GM13977 (cell line): ENCODE results near the gene THSD4.

ENCODE experiments used
- DNase-seq: peaks from one replicate; pipeline ENCODE4 v3.0.0; 2012; ENCODE audit warnings: low spot score
- in situ Hi-C: fragments of 300-500 bp; cut with MboI; formaldehyde crosslinking; loops from one replicate; pipeline ENCODE4 v1.12.0; 2022; ENCODE audit warnings: low sequenced_read_pairs, low pct_unique_long_range_greater_than_20kb, mixed read lengths, inconsistent platforms; ENCODE audit not compliant: unreplicated experiment
- TF ChIP-seq, protein P1 (sequence below): IDR thresholded peaks from 2 replicates; pipeline ENCODE4 v1.5.1; 2012; ENCODE audit warnings: mild to moderate bottlenecking, control low read depth; ENCODE audit not compliant: insufficient read depth; ENCODE audit errors: extremely low read depth, missing control alignments

THSD4 gene

DNA sequence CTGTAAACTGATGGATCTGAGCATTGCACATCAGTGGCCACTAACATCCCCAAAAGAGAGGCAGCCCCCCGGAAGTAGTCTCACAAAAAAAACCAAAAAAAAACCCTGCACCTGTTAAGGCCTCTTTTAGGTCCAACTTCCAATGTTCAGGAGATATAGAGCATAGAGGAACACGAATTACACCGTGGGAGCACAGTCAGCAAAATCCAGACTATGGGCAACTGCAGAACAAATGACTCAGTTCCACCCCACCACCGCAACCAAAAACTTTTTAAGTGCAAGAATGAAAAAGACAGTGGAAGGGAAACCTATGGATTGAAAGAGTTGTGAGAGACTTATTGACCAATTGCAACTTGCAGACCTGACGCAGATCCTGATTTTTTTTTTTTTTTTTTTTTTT lies 652.9 kb downstream of the THSD4 start:
- in situ Hi-C loops: no loop called here
- TF ChIP-seq, protein P1, sequence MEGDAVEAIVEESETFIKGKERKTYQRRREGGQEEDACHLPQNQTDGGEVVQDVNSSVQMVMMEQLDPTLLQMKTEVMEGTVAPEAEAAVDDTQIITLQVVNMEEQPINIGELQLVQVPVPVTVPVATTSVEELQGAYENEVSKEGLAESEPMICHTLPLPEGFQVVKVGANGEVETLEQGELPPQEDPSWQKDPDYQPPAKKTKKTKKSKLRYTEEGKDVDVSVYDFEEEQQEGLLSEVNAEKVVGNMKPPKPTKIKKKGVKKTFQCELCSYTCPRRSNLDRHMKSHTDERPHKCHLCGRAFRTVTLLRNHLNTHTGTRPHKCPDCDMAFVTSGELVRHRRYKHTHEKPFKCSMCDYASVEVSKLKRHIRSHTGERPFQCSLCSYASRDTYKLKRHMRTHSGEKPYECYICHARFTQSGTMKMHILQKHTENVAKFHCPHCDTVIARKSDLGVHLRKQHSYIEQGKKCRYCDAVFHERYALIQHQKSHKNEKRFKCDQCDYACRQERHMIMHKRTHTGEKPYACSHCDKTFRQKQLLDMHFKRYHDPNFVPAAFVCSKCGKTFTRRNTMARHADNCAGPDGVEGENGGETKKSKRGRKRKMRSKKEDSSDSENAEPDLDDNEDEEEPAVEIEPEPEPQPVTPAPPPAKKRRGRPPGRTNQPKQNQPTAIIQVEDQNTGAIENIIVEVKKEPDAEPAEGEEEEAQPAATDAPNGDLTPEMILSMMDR: no peak
- DNase-seq: no peak

DNA sequence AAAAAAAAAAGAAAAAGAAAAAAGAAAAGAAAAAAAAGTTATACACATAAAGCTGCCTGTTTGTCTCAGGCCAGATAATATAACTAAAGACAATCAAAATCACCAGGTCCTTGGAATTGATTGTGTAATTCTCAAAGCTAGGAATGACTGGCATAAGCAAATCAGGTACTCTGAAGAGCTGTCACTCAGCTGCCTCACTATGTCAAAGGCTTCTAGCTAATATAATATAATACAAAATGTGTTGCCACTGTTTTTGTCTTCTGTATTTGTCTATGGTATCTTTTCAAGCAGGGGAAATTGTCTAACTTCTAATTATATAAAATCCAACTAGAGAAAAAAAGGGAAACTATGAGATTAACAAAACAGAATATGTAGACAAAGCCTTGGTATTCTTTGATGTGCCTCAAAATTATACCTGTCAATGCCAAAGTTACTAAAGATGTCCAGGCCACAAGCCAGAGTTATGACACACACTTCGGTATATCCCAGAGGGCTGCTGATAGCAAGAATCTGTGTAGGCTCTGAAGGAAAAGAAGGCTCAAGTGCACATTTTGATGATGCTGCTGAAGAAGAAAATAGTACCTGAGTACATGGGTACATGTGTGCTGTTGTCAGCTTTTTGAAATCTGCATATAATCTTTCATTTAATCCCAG lies 658.1 kb downstream of the THSD4 start:
- TF ChIP-seq, protein P1: no peak
- no peak for DNase-seq
- in situ Hi-C loops: no loop called here

DNA sequence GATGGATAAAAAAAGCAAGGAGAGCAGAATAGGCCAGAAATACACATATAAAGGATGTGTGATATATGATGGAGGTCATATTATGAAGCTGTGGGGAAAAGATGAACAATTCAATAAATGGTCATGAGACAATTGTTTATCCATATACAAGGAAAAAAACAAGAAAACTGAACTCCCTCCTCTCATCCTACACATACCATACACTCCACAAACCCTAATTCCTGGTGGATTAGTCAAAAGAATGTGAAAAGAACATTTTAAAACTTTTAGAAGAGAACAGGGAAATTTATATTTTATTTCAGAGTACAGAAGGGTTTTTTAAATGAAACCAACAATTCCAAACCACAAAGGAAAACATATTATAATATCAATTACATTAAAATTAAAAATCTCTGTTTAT lies 660.6 kb downstream of the THSD4 start:
- TF ChIP-seq, protein P1: no peak
- in situ Hi-C loops: no loop called here
- no peak for DNase-seq

DNA sequence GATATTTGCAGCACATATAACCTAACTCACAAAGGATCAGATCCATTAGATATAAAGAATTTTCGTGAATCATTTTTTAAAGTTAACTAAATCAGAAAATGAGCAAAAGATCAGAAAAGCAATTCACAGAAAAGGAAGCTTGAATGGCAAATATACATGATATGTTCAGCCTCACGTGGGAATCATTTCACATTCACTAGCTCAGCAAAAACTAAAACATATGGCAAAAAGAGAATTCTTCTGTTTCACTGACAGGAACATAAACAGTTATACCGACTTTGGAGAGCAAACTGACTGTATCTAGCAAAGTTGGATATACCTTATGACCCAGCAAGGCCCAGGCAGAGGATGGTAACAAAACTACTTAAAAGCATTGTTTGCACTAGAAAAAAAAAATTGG lies 661.0 kb downstream of the THSD4 start:
- no peak for DNase-seq
- in situ Hi-C loops: no loop called here
- TF ChIP-seq, protein P1: no peak

DNA sequence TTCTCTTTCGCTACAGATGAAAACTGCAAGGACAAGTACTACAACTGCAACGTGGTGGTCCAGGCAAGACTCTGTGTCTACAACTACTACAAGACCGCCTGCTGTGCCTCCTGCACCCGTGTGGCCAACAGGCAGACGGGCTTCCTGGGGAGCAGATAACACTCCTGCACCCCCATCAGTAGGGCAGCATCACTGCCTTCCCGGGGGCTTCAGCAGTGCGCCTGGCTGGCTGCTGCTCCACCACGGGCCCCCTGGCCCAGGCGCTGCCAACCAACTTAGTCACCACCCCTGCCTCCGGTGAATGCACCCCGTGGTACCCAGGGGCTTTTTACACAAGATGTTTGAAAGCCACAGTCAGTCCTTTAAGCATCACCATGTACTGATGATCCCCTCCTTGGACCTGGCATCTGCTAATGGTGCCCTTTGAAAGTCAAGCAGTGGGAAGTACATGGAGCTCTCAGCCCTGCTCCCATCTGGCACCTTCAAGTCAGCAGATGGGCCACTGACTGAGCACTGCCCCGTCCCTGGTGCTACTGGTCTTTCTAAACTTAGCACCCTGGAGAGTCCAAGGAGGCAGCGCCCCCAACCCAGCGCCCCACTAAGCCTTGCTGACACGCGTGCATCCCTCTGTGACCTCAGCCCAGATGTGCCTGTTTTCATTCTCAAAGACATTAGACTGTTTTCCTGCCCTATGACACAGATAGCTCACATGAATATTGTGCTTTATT lies 662.1 kb downstream of the THSD4 start:
- no peak for DNase-seq
- in situ Hi-C loops: no loop called here
- TF ChIP-seq, protein P1: no peak

DNA sequence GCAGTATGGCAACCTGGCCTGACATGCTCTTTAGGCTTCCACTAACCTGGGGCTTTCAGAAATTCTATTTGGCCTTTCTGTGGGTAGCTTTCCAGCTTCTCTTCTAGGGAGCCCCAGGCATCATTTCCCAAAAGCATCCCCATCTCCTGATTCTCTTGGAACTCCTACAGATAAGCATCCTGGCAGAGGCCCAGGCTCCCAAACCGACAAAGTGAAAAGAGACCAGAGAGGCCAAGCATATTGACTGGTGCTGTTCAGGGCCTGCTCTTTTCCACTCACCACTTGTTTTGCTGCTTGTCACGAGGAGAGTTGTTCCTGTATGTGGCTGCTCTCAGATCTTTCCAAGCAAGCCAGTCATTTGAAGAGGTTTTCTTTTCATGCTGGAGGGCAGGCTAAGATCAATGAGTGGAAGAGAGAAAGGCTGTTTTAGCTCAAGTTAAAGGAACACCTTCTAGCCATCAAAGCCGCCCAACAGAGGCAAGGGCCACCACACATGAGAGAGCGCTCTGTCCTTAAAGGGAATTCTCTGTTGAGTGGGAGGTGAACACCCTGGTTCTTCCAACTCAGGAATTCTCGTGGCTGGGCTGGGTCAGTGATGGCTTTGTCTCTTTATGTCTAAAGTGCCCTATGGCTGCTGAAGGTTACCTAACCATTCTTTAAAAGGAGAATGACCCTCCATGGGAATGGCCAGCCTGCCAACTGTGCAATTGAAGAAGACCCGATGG lies 664.0 kb downstream of the THSD4 start:
- in situ Hi-C loops: no loop called here
- no peak for DNase-seq
- TF ChIP-seq, protein P1: no peak
